Fibroblast of lung (primary cell): ENCODE measurements around the gene SELENOO.

Experiments used
- EZH2 ChIP-seq: IDR thresholded peaks from 2 replicates; pipeline ENCODE4 v1.5.1; 2012; ENCODE audit warnings: low read length, control low read depth, mild to moderate bottlenecking; ENCODE audit errors: missing control alignments
- TF ChIP-seq, protein P1 (sequence below), 2 donors: IDR thresholded peaks in 1 of 2; conservative IDR thresholded peaks in 1 of 2; 1 replicate in 1 of 2; 2 replicates in 1 of 2; pipeline ENCODE4 v1.5.1; 2011 to 2012; ENCODE audit warnings: low read length in 2 of 2, control low read depth in 1 of 2, inconsistent platforms in 1 of 2, low read depth in 1 of 2, mild to moderate bottlenecking in 1 of 2

DNA sequence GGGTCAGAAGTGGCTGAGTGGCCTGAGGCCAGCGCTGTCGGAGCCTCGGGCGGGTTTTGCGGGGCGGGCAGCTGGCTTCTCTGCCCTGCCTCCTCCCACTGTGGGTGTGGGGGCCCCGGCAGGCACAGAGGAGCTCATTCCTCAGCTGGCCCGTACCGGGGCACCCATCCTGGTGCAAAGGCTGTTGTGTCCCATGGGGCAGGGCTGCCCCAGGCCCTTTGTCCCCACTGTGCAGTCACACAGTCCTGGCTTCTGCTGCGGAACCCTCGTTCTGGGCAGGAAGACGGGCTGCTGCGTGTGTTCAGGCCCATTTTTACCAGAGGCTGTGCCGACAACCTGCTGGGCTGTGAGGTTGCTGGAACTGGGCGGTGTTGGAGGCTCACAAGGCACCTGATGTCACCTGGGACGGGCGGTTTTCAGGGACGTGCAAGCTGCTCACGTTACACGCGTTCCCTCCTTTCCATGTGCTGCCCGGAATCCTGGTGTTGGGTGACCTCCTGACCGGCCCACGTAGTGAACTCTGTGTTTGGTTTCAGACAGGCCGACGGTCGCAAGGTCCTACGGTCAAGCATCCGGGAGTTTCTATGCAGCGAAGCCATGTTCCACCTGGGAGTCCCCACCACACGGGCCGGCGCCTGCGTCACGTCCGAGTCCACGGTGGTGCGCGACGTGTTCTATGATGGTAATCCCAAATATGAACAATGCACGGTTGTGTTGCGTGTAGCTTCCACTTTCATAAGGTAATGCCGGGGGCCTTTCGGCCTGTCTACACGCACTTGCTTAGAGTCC is 5.2 kb downstream of the SELENOO start:
- TF ChIP-seq, protein P1, sequence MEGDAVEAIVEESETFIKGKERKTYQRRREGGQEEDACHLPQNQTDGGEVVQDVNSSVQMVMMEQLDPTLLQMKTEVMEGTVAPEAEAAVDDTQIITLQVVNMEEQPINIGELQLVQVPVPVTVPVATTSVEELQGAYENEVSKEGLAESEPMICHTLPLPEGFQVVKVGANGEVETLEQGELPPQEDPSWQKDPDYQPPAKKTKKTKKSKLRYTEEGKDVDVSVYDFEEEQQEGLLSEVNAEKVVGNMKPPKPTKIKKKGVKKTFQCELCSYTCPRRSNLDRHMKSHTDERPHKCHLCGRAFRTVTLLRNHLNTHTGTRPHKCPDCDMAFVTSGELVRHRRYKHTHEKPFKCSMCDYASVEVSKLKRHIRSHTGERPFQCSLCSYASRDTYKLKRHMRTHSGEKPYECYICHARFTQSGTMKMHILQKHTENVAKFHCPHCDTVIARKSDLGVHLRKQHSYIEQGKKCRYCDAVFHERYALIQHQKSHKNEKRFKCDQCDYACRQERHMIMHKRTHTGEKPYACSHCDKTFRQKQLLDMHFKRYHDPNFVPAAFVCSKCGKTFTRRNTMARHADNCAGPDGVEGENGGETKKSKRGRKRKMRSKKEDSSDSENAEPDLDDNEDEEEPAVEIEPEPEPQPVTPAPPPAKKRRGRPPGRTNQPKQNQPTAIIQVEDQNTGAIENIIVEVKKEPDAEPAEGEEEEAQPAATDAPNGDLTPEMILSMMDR (conservative IDR thresholded peaks at IDR 0.05 in 1 of 2, IDR thresholded peaks at IDR 0.05 in 1 of 2; ENCODE audit: low read depth in 1 of 2, low read length in 2 of 2), result no peak
- no peak for TF ChIP-seq EZH2
